IPS DF 6.9 (cell line): ENCODE measurements around the gene RASGRF1.

Experiments
- DNase-seq: peaks from one replicate; pipeline ENCODE4 v3.0.0-alpha.2; 2013; ENCODE audit warnings: low read depth, low spot score
- H3K27ac ChIP-seq: one replicate; pipeline ENCODE4 v1.5.1; 2013; ENCODE audit warnings: low read length, control low read depth
- H3K27me3 ChIP-seq: 2 replicates; pipeline ENCODE4 v1.6.1; 2013; ENCODE audit warnings: mild to moderate bottlenecking, low read length; ENCODE audit not compliant: control insufficient read depth, insufficient read depth
- H3K36me3 ChIP-seq: 2 replicates; pipeline ENCODE4 v1.6.1; 2013; ENCODE audit warnings: low read length; ENCODE audit not compliant: control insufficient read depth, insufficient read depth
- H3K4me1 ChIP-seq: 2 replicates; pipeline ENCODE4 v1.6.1; 2013; ENCODE audit warnings: low read length; ENCODE audit not compliant: control insufficient read depth, insufficient read depth
- H3K4me3 ChIP-seq: 2 replicates; pipeline ENCODE4 v1.5.1; 2013; ENCODE audit warnings: mild to moderate bottlenecking, low read length
- H3K9me3 ChIP-seq: 2 replicates; pipeline ENCODE4 v1.6.1; 2013; ENCODE audit warnings: low read length, inconsistent platforms; ENCODE audit not compliant: control insufficient read depth, insufficient read depth
- WGBS: extraction: QIAGEN DNeasy Blood & Tissue Kit; methylation state at CpG from one replicate; pipeline ENCODE4 v1.1.7; 2013; ENCODE audit warnings: mixed read lengths, missing lambda C conversion rate; ENCODE audit not compliant: insufficient read length, insufficient coverage; 5-methylcytosine and 5-hydroxymethylcytosine counted together

Gene RASGRF1

DNA sequence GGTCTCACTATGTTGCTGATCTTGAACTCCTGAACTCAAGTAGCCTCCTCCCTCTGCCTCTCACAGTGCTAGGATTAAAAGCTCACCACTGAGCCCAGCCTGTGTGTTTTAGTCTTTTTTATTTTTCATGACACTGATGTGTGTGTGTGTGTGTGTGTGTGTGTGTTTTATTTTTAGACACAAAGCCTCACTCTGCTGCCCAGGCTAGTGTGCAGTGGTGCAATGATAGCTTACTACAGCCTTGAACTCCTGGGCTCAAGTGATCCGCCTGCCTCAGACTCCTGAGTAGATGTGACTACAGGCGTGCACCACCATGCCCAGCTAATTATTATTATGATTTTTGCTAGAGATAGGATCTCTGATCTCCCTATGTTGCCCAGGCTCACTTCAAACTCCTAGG lies 122.5 kb downstream of the RASGRF1 start:
- Histone ChIP-seq H3K36me3 (no peaks in the 10 kb centered on the region), H3K9me3 (no peaks in the 10 kb centered on the region), H3K4me3 (no peak overlapping the region), H3K4me1 (peaks cover 1% of the 10 kb centered on the region; the same call in 1 of the 2 replicates), H3K27ac (no peak overlapping the region), H3K27me3 (no peaks in the 10 kb centered on the region)
- DNase-seq, result no peak
- WGBS, result no CpG with 5 or more reads among the region's 2 CpGs

DNA sequence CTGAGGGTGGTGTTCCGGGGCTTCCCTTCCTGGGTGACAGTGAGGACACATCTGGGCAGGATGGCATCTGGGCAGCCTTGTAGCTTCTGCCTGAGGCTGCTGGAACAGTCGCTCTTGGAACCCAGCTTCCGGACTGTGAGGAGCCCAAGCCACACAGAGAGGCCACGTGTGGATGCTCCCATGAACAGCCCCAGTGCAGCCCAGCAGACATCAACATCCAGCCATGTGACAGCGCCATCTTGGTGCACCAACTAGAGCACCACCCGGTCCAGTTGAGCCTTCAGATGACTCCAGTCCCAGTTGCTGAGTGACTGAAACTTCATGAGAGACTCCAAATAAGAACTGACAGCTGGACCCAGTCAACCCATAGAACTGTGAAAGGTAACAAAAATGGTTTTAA lies 130.3 kb downstream of the RASGRF1 start:
- no peak overlapping the region for H3K4me3 ChIP-seq
- H3K9me3 ChIP-seq, result no peaks in the 10 kb centered on the region; the same call in 1 of the 2 replicates
- no peaks in the 10 kb centered on the region for H3K36me3 ChIP-seq
- WGBS, result no CpG with 5 or more reads among the region's 6 CpGs
- H3K4me1 ChIP-seq, result 0 out of 2 replicates have a peak, but pooled peaks cover 1% of the 10 kb centered on the region
- H3K27me3 ChIP-seq, result no peaks in the 10 kb centered on the region
- no peak for DNase-seq
- H3K27ac ChIP-seq, result no peak overlapping the region

DNA sequence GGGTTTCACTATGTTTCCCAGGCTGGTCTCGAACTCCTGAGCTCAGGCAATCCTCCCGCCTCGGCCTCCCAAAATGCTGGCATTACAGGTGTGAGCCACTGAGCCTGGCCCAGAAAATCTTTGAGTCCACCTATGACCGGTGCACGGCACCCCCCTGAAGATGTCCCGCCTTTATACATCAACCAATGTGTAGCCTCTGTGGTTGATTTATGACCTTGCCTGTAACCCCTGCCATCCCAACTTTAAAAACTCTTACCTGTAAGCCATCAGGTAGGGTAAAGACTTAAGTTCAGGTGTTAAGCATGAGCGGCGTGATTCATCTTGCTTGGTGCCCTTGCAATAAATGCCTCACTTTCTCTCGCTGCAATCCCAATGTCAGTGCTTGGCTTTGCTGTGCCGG lies 131.2 kb downstream of the RASGRF1 start:
- Histone ChIP-seq H3K27ac (no peak overlapping the region), H3K27me3 (no peaks in the 10 kb centered on the region), H3K9me3 (no peaks in the 10 kb centered on the region; the same call in 1 of the 2 replicates), H3K4me1 (0 out of 2 replicates have a peak, but pooled peaks cover 1% of the 10 kb centered on the region), H3K36me3 (no peaks in the 10 kb centered on the region), H3K4me3 (no peak overlapping the region)
- no peak for DNase-seq
- WGBS, result no CpG with 5 or more reads among the region's 10 CpGs

DNA sequence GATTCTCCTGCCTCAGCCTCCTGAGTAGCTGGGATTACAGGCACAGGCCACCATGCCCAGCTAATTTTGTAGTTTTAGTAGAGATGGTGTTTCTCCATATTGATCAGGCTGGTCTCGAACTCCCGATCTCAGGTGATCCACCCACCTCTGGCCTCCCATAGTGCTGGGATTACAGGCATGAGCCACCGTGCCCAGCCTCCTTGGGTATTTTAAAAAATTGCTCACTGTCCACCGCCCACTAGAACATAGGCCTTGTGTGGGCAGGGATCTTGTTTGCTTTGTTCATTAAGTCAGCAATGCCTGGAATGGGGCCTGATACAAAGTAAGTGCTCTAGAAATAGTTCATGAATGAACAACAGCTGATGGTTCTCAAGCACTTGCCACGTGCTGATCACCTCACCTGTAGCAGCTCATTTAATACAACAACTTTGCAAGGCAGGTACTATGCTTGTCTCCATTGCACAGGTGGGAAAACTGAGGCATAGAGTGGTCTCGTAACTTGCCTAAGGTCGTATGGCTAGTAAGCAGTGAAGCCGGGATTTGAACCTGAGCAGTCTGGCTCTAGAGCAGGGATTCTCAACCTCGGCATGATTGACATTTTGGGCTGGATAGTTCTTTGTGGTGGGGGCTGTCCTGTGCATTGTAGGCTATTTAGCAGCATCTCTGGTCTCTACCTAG lies 133.0 kb downstream of the RASGRF1 start:
- H3K27me3 ChIP-seq, result no peaks in the 10 kb centered on the region
- WGBS, result no CpG with 5 or more reads among the region's 9 CpGs
- H3K4me3 ChIP-seq, result no peak overlapping the region
- H3K9me3 ChIP-seq, result no peaks in the 10 kb centered on the region; the same call in 1 of the 2 replicates
- 0 out of 2 replicates have a peak, but pooled peaks cover 1% of the 10 kb centered on the region for H3K4me1 ChIP-seq
- H3K27ac ChIP-seq, result no peak overlapping the region
- DNase-seq, result no peak
- no peaks in the 10 kb centered on the region for H3K36me3 ChIP-seq

DNA sequence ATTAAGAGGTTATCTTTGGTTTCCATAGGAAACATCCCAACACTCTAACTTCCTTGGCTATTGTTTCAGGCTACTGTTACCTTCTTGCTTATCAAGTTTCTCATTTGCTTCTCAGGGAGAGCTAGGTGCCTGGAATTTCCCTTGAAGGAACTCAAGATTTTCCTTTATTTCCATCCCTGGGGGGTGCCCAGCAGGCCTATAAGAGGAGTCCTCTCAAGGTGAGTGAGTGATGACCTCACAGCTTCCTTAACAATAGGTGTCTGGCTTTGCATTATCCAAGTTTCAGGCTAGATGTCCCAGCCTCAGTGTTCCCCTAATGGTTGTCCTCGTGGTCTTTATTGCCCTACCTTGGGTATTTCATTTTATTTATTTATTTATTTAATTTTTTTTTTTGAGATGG lies 133.6 kb downstream of the RASGRF1 start:
- H3K36me3 ChIP-seq, result no peaks in the 10 kb centered on the region
- peaks cover 2% of the 10 kb centered on the region; the same call in 1 of the 2 replicates for H3K4me1 ChIP-seq
- no CpG with 5 or more reads among the region's 1 CpG for WGBS
- no peak overlapping the region for H3K27ac ChIP-seq
- no peaks in the 10 kb centered on the region for H3K27me3 ChIP-seq
- no peak for DNase-seq
- H3K4me3 ChIP-seq, result no peak overlapping the region
- no peaks in the 10 kb centered on the region; the same call in 1 of the 2 replicates for H3K9me3 ChIP-seq

DNA sequence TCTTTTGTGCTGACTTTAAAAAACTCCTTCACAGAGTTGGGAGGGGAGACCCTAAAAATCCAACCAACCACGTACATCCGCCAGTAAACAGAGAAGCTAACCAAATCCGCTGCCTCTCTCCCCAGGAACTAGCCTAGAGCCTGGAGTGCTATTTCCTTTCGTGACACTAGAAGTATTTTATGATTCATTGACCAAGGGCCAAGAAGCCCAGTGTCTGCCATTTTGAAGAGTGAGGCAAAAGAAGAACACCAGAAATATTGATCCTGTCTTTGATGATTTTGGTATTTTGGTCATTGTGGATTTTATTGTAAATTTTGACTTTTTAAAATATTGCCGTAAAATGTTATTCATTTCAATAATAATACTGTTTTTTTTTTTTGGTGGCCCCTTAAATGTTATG lies 135.2 kb downstream of the RASGRF1 start:
- no peak overlapping the region for H3K4me3 ChIP-seq
- no peak overlapping the region for H3K27ac ChIP-seq
- H3K4me1 ChIP-seq, result peaks cover 3% of the 10 kb centered on the region; the same call in 1 of the 2 replicates
- H3K36me3 ChIP-seq, result no peaks in the 10 kb centered on the region
- no peak for DNase-seq
- no peaks in the 10 kb centered on the region for H3K27me3 ChIP-seq
- H3K9me3 ChIP-seq, result no peaks in the 10 kb centered on the region; the same call in 1 of the 2 replicates
- no CpG with 5 or more reads among the region's 5 CpGs for WGBS

DNA sequence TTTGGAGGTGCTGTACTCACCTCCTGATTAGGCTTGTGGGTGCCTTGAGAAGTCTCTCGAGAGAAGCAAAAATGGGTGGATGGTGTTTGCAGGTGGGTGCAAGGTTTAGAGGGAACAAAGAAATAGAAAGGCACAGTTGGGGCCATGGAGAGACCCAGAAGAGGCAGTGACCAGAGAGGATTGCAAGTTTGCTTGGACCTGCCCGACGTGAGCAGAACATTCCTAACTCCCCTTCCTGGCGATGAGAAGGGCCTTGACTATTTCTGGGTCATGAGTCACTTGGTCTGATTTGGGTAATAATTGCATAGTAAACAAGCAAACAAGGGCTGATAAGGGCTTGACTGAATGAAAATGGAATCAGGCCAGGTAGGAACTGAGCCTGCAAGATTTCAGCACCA lies 138.7 kb downstream of the RASGRF1 start:
- H3K36me3 ChIP-seq, result no peaks in the 10 kb centered on the region
- no peak overlapping the region for H3K4me3 ChIP-seq
- no peak overlapping the region for H3K27ac ChIP-seq
- H3K4me1 ChIP-seq, result peaks cover 3% of the 10 kb centered on the region; the same call in 1 of the 2 replicates
- H3K27me3 ChIP-seq, result no peaks in the 10 kb centered on the region
- WGBS, result no CpG with 5 or more reads among the region's 4 CpGs
- H3K9me3 ChIP-seq, result no peaks in the 10 kb centered on the region
- DNase-seq, result no peak

DNA sequence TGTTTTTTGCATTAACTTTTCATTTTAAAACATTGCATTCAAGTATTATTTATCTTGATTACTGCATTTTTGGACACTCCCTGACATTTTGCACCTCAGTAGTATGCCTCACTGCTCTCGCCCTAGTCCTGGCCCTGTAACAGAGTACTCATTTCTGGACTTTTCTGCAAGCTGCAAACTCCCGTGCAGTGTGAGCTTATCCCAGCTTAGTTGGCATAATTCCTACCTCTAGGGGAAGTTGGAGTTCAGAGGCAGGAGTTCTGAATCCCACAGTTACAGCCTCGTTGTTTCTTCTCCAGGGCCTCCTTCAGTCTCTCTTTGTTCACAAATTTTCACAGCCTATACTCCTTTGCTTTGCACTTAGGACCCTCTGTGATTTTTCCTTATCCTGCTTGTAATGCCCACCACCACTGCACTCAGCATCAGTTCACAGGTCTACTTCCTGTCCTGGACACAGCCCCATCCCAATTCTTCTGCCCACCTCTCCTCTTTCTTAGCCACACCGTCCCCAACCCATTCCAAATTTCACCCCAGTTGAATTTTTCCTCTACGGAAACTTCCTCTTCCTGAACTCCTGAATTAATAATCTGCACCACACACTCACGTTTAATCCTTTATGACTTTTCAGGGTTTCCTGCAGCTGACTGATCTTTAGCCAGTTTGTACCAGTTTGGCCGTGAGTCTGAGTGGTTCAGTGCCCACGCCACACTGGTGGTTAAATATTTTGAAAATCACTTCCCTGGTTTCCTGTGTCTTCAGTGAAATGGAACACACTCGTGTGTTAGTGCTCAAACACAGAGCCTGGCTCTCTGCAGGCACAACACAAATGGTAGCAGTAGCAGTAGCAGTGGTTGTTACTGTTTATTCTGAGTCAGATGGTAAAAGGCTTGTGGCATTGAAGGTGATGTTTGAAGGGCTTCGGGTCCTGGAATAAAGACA lies 139.4 kb downstream of the RASGRF1 start:
- DNase-seq, result no peak
- Histone ChIP-seq H3K36me3 (no peaks in the 10 kb centered on the region), H3K4me1 (peaks cover 3% of the 10 kb centered on the region; the same call in 1 of the 2 replicates), H3K27me3 (no peaks in the 10 kb centered on the region), H3K27ac (no peak overlapping the region), H3K4me3 (no peak overlapping the region), H3K9me3 (no peaks in the 10 kb centered on the region)
- 100% methylated on average over 1 of the region's 10 CpGs for WGBS

DNA sequence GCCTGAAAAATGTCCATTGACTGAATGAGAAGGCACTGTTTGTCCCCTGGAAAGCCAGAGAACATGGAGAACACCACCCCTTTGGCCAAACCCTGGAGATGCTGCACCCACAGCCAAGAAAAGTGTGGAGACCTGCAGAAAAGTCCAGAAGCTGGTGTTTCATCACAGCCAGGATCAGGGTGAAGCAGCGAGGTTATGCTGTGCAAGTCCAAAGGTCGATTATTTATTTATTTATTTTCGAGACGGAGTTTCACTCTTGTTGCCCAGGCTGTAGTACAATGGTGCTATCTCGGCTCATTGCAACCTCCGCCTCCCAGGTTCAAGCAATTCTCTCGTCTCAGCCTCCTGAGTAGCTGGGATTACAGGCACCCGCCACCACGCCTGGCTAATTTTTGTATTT lies 140.2 kb downstream of the RASGRF1 start:
- Histone ChIP-seq H3K4me3 (no peak overlapping the region), H3K27me3 (no peaks in the 10 kb centered on the region), H3K36me3 (no peaks in the 10 kb centered on the region), H3K4me1 (peaks cover 5% of the 10 kb centered on the region; the same call in 1 of the 2 replicates), H3K9me3 (no peaks in the 10 kb centered on the region), H3K27ac (no peak overlapping the region)
- no CpG with 5 or more reads among the region's 9 CpGs for WGBS
- no peak for DNase-seq

DNA sequence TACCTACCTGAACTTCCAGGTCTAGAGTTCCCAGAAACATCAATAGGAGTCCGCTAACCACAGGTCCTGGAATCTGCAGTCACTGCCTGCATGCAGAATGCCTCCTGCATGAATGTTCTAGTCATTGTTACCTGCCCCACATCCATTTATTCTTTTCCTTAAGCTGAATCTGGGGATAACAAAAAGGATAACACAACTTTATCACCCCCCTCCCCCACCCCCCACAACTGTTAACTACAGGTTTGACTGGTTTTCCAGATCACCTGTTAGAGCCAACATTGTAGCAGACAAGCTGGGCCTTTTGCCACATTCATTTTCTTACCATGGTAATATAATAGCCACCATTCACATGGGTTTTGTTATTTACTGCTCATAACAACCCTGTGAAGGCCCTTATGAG lies 141.1 kb downstream of the RASGRF1 start:
- no peaks in the 10 kb centered on the region for H3K36me3 ChIP-seq
- DNase-seq, result no peak
- H3K9me3 ChIP-seq, result no peaks in the 10 kb centered on the region
- WGBS, result no CpG with 5 or more reads among the region's 1 CpG
- no peak overlapping the region for H3K27ac ChIP-seq
- no peak overlapping the region for H3K4me3 ChIP-seq
- peaks cover 2% of the 10 kb centered on the region; the same call in 1 of the 2 replicates for H3K27me3 ChIP-seq
- H3K4me1 ChIP-seq, result peaks cover 7% of the 10 kb centered on the region; the same call in 1 of the 2 replicates
